NK-92 (cell line): ENCODE measurements around the gene ST6GALNAC3.
"Not testable (repeated sequence)": the region's sequence is repeated elsewhere in the genome, so short reads cannot be mapped to it uniquely, and the experiment has no call there.

Experiments
- DNase-seq: peaks from one replicate; lab custom pipeline; 2025; ENCODE audit not compliant: unreplicated experiment; lab: John Stamatoyannopoulos, UW

ST6GALNAC3 gene

GRCh38 chr1:76317299-76317900 lies 242.9 kb downstream of the ST6GALNAC3 start:
- no peak for DNase-seq

GRCh38 chr1:76330991-76331603 lies 256.6 kb downstream of the ST6GALNAC3 start:
- no peak for DNase-seq

- no peak for DNase-seq
These were observed 261.3 kb downstream of the ST6GALNAC3 start for GRCh38 chr1:76335882-76336281.

- DNase-seq, result no peak
These were observed 262.4 kb downstream of the ST6GALNAC3 start for GRCh38 chr1:76336931-76337371.

GRCh38 chr1:76337542-76338219 lies 263.1 kb downstream of the ST6GALNAC3 start:
- DNase-seq, result no peak

- no peak for DNase-seq
These were observed 265.5 kb downstream of the ST6GALNAC3 start for GRCh38 chr1:76340056-76340455.

DNA sequence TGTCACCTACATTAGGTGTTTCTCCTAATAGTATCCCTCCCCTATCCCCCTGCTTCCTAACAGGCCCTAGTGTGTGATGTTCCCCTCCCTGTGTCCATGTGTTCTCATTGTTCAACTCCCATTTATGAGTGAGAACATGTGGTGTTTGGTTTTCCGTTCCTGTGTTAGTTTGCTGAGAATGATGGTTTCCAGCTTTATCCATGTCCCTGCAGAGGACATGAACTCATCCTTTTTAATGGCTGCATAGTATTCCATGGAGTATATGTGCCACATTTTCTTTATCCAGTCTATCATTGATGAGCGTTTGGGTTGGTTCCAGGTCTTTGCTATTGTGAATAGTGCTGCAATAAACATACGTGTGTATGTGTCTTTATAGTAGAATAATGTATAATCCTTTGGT lies 267.3 kb downstream of the ST6GALNAC3 start:
- DNase-seq, result not testable (repeated sequence)

GRCh38 chr1:76343356-76343755 lies 268.8 kb downstream of the ST6GALNAC3 start:
- DNase-seq, result no peak

DNA sequence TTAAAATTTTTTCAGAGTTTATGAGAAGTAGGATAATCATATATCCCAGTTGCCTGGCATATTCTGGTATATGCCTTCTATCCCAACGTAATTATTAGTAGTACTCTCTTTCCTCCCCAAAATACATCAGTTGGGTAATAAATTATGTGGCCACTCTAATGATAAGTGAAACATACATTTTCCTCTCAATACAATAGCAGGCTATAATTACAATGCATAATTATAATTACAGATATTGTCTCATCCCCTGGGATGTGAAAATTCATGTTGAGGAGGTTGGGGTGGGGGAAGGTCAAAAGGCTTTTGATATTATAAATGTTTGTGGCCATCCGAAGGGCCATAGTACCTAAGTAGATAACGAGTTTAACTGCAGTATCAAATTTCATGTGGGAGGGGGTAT lies 277.1 kb downstream of the ST6GALNAC3 start:
- no peak for DNase-seq

- no peak for DNase-seq
These were observed 278.3 kb downstream of the ST6GALNAC3 start for GRCh38 chr1:76352741-76353435.

GRCh38 chr1:76354236-76354635 lies 279.7 kb downstream of the ST6GALNAC3 start:
- DNase-seq, result no peak

DNA sequence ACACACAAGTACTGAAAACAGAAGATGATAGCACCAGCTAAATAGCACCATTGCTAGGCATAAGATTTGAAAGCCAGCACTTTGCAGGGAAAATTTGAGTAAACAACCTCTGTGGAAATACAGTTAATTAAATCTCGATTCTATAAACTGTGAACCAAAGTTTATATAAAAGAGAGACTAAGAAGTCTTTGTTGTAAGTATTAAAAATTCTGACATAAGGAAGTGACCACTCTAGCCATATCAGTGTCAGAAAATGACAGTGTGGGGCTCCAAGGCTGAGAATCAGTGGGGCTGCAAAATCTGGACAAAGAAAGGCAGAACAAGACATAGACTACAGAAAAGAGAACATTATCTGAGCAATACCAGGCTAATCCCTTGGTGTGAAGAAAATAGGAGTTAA lies 292.2 kb downstream of the ST6GALNAC3 start:
- no peak for DNase-seq

GRCh38 chr1:76371941-76372340 lies 297.4 kb downstream of the ST6GALNAC3 start:
- DNase-seq, result no peak

- no peak for DNase-seq
These were observed 299.5 kb downstream of the ST6GALNAC3 start for GRCh38 chr1:76374086-76374485.

DNA sequence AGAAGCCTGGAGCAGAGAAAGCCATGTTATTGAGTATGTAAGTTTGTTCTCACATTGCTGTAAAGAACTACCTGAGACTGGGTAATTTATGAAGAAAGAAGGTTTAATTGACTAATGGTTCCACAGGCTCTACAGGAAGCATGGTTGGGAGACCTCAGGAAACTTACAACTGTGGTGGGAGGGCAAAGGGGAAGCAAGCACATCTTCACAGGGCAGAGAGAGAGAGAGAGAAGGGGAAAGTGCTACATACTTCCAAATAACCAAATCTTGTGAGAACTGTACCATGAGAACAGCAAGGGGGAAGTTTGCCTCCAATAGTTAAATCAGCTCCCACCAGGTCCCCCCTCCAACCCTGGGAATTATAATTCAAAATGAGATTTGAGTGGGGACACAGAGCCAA lies 302.7 kb downstream of the ST6GALNAC3 start:
- no peak for DNase-seq

- DNase-seq, result no peak
These were observed 305.0 kb downstream of the ST6GALNAC3 start for GRCh38 chr1:76379506-76379905.

DNA sequence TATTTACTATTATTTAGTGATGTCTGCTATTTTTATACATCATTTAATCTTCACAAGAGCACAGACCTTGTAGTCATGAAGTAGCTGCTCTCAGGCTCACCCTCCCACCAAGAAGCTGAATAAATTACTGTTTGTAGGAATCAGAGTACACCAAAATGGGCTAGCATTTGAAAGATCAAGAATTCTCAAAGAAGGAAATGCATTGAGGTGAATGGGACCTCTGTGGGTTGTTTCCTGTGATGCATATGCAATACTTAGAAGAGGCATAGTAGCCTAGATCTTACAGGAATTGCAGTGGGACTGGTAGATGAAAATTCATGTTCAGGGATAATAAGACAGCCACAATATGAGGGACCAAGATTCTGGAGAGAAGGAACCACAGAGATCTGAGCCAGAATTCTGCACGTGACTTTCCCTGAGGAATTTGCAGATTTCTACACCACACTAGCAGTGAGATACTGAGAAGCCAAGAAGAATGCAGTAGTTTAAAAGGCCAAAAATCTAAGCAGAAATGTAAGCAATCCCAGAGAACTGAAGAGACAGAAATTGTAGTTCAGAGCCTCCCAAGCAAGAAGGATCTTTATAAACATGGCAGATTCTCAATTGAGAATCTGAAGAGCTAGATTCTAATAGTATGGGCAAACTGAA lies 307.0 kb downstream of the ST6GALNAC3 start:
- no peak for DNase-seq

DNA sequence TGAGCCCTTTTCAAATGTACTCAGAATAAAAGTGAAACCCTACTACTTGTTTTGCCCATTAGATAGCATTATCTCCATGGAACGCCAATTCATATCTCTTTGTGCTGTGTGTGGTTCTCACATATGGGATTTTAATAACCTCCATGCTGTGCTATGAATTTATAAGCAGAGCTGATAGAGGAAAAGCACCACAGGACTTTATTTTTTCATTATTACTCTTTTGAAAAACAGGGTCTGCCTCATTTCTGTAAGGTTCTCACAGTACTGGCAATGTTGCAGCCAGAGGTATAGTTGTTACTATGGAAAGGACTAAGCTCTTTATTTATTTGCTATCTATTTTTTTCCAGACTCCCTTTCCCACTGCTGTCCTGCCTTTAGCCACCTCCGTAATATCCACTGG lies 313.7 kb downstream of the ST6GALNAC3 start:
- no peak for DNase-seq

DNA sequence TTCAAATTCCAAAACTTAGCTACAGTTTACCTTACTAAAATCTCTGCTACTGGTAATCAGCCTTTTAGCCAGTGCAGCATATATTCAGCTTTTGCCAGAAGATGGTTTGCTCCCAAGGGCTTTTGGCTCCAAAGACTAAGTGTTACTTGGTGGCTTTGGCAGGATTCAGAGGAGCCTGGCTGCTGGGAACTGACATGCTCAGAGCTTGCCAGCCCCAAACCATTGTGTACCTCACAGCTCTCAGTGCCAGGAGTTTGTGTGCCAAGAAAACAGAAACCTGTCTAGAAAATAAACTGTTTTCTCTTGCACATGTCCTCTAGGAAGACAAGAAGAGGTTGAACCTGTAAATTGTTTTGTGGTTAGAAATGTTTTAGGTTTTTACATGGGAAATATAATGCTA lies 315.9 kb downstream of the ST6GALNAC3 start:
- no peak for DNase-seq

DNA sequence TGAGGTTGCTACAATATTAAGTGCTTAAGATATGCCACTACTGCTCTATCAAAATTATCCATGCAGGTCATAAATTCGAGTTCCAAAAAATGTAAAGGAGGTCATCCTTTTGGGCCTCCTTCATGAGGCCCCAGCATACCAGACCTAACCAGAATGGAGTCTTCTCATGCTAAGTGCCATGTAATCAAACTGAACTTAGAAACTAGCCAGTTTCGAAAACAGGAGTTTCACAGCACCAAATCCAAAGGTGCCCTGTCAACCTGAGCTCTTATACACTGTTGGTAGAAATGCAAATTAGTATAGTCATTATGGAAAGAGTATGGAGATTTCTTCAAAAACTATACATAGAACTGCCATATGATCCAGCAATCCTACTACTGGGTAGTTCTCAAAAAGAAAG lies 320.5 kb downstream of the ST6GALNAC3 start:
- DNase-seq, result no peak

GRCh38 chr1:76402128-76402527 lies 327.6 kb downstream of the ST6GALNAC3 start:
- no peak for DNase-seq
